ENCODE data around the gene RARRES1. TPM values are rescaled to one million over a fixed set of nuclear protein-coding genes. Genes with fewer than 3 reads are reported as not detected.

The RARRES1 gene
- total and polyA plus RNA-seq, 10 donors = 1.8 to 20.9 (median 4.9) TPM

DNA sequence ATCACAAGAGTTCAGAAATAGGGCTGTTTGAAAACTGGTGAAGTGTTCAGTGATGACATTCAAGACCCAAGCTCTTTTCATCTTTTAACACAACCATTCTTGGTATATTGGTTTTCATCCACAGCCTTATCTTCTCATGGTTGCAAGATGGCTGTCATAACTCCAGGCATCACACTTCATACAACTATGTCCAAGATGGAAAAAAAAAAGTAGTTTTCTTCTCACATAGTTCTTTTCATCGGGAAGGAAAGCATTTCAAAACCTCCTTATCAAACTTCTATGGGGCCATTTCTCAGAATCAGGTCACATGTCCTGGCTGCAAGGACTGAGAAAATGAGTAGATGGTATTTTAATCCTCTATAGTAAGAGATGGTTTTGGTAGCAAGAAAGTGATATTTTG is 48.5 kb upstream of the RARRES1 start:
- H3K4me1 ChIP-seq = peaks cover 0 to 6% (median 0%) of the 10 kb centered on the region in 6 donors
- no peak overlapping the region for H3K27ac ChIP-seq
- H3K27me3 ChIP-seq (replicated peaks in 1 of 7) = no peaks in the 10 kb centered on the region
- WGBS, 5 donors = 76 to 98% (median 92%) methylated on average over 1 of the region's 1 CpG
- no peaks in the 10 kb centered on the region for H3K9me3 ChIP-seq
- intact Hi-C loops (cut with DNase I; ENCODE audit: low total_unique reads) = loop anchor here (5.0 kb wide), 1 partner anchor 48 kb away; the partner anchor contains the start of gene RARRES1
- TF ChIP-seq, protein P1, sequence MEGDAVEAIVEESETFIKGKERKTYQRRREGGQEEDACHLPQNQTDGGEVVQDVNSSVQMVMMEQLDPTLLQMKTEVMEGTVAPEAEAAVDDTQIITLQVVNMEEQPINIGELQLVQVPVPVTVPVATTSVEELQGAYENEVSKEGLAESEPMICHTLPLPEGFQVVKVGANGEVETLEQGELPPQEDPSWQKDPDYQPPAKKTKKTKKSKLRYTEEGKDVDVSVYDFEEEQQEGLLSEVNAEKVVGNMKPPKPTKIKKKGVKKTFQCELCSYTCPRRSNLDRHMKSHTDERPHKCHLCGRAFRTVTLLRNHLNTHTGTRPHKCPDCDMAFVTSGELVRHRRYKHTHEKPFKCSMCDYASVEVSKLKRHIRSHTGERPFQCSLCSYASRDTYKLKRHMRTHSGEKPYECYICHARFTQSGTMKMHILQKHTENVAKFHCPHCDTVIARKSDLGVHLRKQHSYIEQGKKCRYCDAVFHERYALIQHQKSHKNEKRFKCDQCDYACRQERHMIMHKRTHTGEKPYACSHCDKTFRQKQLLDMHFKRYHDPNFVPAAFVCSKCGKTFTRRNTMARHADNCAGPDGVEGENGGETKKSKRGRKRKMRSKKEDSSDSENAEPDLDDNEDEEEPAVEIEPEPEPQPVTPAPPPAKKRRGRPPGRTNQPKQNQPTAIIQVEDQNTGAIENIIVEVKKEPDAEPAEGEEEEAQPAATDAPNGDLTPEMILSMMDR (IDR thresholded peaks at IDR 0.05 in 8 of 11, conservative IDR thresholded peaks at IDR 0.05 in 3 of 11) = no peak
- TF ChIP-seq POLR2A (IDR thresholded peaks at IDR 0.05) (no peak), POLR2AphosphoS5 (IDR thresholded peaks at IDR 0.05) (no peak)
- no peak overlapping the region for H3K4me3 ChIP-seq
- H3K36me3 ChIP-seq = no peaks in the 10 kb centered on the region
- no peak for DNase-seq

DNA sequence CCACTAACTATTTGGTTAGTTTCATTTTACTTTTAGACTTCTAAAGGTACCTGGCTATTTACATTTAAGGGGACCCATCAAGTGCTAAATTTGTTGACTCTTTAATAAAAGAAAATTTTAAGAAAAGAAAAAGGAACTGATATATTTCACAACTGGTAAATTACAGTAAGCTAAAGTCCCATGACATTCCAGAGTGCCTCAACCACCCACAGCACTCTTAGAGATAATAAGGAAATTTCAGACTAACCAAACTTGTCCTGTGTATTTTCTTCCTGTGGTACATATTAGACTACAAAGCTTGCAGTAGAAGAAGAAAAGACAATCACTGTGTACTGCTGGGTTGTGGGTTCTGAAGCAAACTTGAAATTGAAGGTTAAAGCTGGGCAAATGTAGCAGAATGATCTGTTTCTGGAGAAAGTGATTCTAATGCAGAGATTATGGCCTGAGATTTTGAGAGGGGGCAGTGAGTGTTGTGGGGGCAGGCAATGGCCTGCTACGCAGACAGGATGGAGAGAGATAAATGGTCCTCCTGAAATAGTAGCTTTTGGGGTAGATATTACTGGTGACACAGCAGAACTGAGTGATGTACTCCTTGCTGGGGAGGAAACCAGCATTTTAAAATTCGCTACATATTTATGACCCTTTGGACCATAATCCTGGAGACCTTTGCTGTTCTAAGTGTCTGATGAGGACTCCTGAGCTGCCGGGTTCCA is 45.1 kb upstream of the RARRES1 start:
- intact Hi-C loops (cut with DNase I; ENCODE audit: low total_unique reads) = no loop called here
- Histone ChIP-seq H3K4me3 (no peak overlapping the region), H3K27ac (peak overlapping the region in 5 of 8 donors; percentile 4 to 52 (median 21)), H3K27me3 (replicated peaks in 1 of 7) (no peaks in the 10 kb centered on the region), H3K36me3 (no peaks in the 10 kb centered on the region), H3K9me3 (no peaks in the 10 kb centered on the region), H3K4me1 (peaks cover 0 to 6% (median 0%) of the 10 kb centered on the region in 6 donors)
- TF ChIP-seq, protein P1 (IDR thresholded peaks at IDR 0.05 in 8 of 11, conservative IDR thresholded peaks at IDR 0.05 in 3 of 11) = no peak
- TF ChIP-seq POLR2AphosphoS5 (IDR thresholded peaks at IDR 0.05) = no peak
- TF ChIP-seq POLR2A (IDR thresholded peaks at IDR 0.05) = no peak
- DNase-seq = no peak
- 79 to 85% (median 82%) methylated on average over 3 of the region's 3 CpGs for WGBS, 5 donors

DNA sequence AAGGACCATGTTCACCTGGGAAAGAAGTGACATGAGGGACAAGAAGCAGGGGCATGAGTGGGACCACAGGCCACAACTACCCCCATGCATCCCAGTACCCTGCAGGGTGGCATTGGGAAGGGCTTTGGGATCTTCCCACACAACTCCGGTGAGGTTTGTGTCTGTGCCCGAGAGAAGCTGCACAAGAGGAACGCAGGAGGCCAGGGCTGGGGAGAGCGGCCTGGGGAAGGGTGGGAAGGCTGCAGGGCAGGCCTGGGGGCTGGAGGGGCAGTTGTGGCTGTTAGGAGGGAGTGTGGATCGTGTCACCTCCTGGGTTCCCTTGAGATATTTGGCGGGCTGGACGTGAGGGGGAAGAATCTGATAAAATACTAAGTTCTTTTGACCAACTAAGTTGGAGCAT is 44.3 kb upstream of the RARRES1 start:
- H3K4me1 ChIP-seq = peaks cover 0 to 6% (median 0%) of the 10 kb centered on the region in 6 donors
- no peak for TF ChIP-seq POLR2A (IDR thresholded peaks at IDR 0.05)
- TF ChIP-seq, protein P1 (IDR thresholded peaks at IDR 0.05 in 8 of 11, conservative IDR thresholded peaks at IDR 0.05 in 3 of 11) = no peak
- TF ChIP-seq POLR2AphosphoS5 (IDR thresholded peaks at IDR 0.05) = no peak
- no peaks in the 10 kb centered on the region for H3K9me3 ChIP-seq
- intact Hi-C loops (cut with DNase I; ENCODE audit: low total_unique reads) = no loop called here
- no peaks in the 10 kb centered on the region for H3K27me3 ChIP-seq (replicated peaks in 1 of 7)
- no peak for DNase-seq
- H3K27ac ChIP-seq = peak overlapping the region in 4 of 8 donors; percentile 21 to 52 (median 32)
- WGBS, 5 donors = 82 to 91% (median 88%) methylated on average over 7 of the region's 7 CpGs
- H3K4me3 ChIP-seq = no peak overlapping the region
- H3K36me3 ChIP-seq = no peaks in the 10 kb centered on the region
